Lower leg skin (tissue), 3 donors: ENCODE data around the gene SLC16A1.
"Not testable (repeated sequence)": the region's sequence is repeated elsewhere in the genome, so short reads cannot be mapped to it uniquely, and the experiment has no call there.

Experiments
- POLR2A ChIP-seq, 2 donors: fragments of 450-650 bp; IDR thresholded peaks; one replicate each; pipeline ENCODE4 v1.6.1; 2016 to 2017; ENCODE audit warnings: antibody characterized with exemption in 2 of 2, mild to moderate bottlenecking in 1 of 2, moderate library complexity in 1 of 2
- TF ChIP-seq, protein P1 (sequence below), 3 donors: fragments of 450-650 bp; IDR thresholded peaks; one replicate each; pipeline ENCODE4 v1.5.1; 2016; ENCODE audit warnings: antibody characterized with exemption in 3 of 3, mild to moderate bottlenecking in 3 of 3, moderate library complexity in 2 of 3

DNA sequence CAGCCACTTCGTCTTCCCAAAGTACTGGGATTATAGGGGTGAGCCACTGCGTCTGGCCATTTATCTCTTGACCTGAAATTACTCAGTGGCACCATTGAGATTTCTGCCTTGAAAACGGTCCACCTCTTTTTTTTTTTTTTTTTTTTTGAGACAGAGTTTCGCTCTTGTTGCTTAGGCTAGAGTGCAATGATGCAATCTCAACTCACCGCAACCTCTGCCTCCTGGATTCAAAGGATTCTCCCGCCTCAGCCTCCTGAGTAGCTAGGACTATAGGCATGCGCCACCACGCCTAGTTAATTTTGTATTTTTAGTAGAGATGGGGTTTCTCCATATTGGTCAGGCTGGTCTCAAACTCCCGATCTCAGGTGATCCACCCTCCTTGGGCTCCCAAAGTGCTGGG is 39.0 kb upstream of the SLC16A1 start:
- not testable (repeated sequence) for TF ChIP-seq POLR2A (IDR thresholded peaks at IDR 0.05)
- TF ChIP-seq, protein P1, sequence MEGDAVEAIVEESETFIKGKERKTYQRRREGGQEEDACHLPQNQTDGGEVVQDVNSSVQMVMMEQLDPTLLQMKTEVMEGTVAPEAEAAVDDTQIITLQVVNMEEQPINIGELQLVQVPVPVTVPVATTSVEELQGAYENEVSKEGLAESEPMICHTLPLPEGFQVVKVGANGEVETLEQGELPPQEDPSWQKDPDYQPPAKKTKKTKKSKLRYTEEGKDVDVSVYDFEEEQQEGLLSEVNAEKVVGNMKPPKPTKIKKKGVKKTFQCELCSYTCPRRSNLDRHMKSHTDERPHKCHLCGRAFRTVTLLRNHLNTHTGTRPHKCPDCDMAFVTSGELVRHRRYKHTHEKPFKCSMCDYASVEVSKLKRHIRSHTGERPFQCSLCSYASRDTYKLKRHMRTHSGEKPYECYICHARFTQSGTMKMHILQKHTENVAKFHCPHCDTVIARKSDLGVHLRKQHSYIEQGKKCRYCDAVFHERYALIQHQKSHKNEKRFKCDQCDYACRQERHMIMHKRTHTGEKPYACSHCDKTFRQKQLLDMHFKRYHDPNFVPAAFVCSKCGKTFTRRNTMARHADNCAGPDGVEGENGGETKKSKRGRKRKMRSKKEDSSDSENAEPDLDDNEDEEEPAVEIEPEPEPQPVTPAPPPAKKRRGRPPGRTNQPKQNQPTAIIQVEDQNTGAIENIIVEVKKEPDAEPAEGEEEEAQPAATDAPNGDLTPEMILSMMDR (IDR thresholded peaks at IDR 0.05): not testable (repeated sequence)
